SK-N-SH (cell line): Measurements from ENCODE around the gene PLCB1. TPM values are rescaled to one million over a fixed set of nuclear protein-coding genes. Genes with fewer than 3 reads are reported as not detected.

Experiments
- CTCF ChIA-PET: fragments of 300-600, 350-600 bp; formaldehyde crosslinking; extraction: SDS; loops from one replicate; lab custom pipeline; 2021; lab: Yijun Ruan, JAX
- POLR2A ChIA-PET: fragments of 350-600 bp; sonication (Branson Sonifier 250); formaldehyde crosslinking; extraction: SDS; loops from one replicate; lab custom pipeline; 2020; ENCODE audit warnings: antibody characterized with exemption, inconsistent platforms; lab: Yijun Ruan, JAX
- DNase-seq: peaks from one replicate; pipeline ENCODE4 v3.0.0; 2012
- H2AFZ ChIP-seq: fragments of 200-600 bp; sonication (generic); 2 replicates; pipeline ENCODE4 v1.8.1; 2016; ENCODE audit warnings: antibody characterized with exemption, mild to moderate bottlenecking, low read depth
- H3F3A ChIP-seq: fragments of 200-600 bp; sonication (generic); replicated peaks from 2 replicates; pipeline ENCODE3; 2016; ENCODE audit warnings: antibody characterized with exemption, mild to moderate bottlenecking; ENCODE audit not compliant: insufficient read depth
- H3K27ac ChIP-seq, 2 experiments: fragments of 200-500 bp in 1 of 2; fragments of 200-600 bp in 1 of 2; sonication (Bioruptor generic) in 1 of 2; sonication (generic), shearing (Covaris generic) in 1 of 2; 2 replicates each; pipeline versions ENCODE4 v1.5.1 to v1.6.1; 2014 to 2016; ENCODE audit warnings: low read depth in 2 of 2, inconsistent platforms in 1 of 2, low read length in 1 of 2, mild to moderate bottlenecking in 1 of 2, mixed read lengths in 1 of 2
- H3K27me3 ChIP-seq: fragments of 200-600 bp; sonication (generic), shearing (Covaris generic); 2 replicates; pipeline ENCODE4 v1.6.1; 2016; ENCODE audit warnings: mixed run types; ENCODE audit not compliant: insufficient read depth
- H3K36me3 ChIP-seq, 2 experiments: fragments of 200-500 bp in 1 of 2; fragments of 200-600 bp in 1 of 2; sonication (Bioruptor generic) in 1 of 2; sonication (generic) in 1 of 2; replicated peaks in 1 of 2; 2 replicates each; pipeline versions ENCODE3 to v1.5.1; 2014 to 2016; ENCODE audit warnings: low read length in 1 of 2, mild to moderate bottlenecking in 1 of 2; ENCODE audit not compliant: insufficient read depth in 2 of 2, control insufficient read depth in 1 of 2
- H3K4me1 ChIP-seq, 2 experiments: fragments of 200-500 bp in 1 of 2; fragments of 200-600 bp in 1 of 2; sonication (Bioruptor generic) in 1 of 2; sonication (generic), shearing (Covaris generic) in 1 of 2; 2 replicates each; pipeline versions ENCODE4 v1.5.1 to v1.6.1; 2014 to 2016; ENCODE audit warnings: low read depth in 1 of 2, low read length in 1 of 2, mixed run types in 1 of 2; ENCODE audit not compliant: insufficient read depth in 2 of 2, control insufficient read depth in 1 of 2
- H3K4me2 ChIP-seq: fragments of 200-600 bp; sonication (generic), shearing (Covaris generic); 2 replicates; pipeline ENCODE4 v1.6.1; 2017; ENCODE audit warnings: mixed run types
- H3K4me3 ChIP-seq, 2 experiments: fragments of 200-500 bp in 1 of 2; fragments of 200-600 bp in 1 of 2; sonication (Bioruptor generic) in 1 of 2; sonication (generic), shearing (Covaris generic) in 1 of 2; 2 replicates each; pipeline versions ENCODE4 v1.5.1 to v1.8.1; 2014 to 2016; ENCODE audit warnings: low read depth in 2 of 2, inconsistent platforms in 1 of 2, low read length in 1 of 2, mild to moderate bottlenecking in 1 of 2, mixed read lengths in 1 of 2, moderate library complexity in 1 of 2
- H3K79me2 ChIP-seq: fragments of 200-600 bp; sonication (generic); 2 replicates; pipeline ENCODE4 v1.8.1; 2017; ENCODE audit warnings: mild to moderate bottlenecking; ENCODE audit not compliant: insufficient read depth
- H3K9ac ChIP-seq: fragments of 200-600 bp; sonication (generic); 2 replicates; pipeline ENCODE4 v1.6.1; 2017; ENCODE audit warnings: mixed run types
- H3K9me2 ChIP-seq: fragments of 200-600 bp; sonication (generic); 2 replicates; pipeline ENCODE4 v1.6.1; 2017; ENCODE audit warnings: mixed run types
- H3K9me3 ChIP-seq: fragments of 200-600 bp; sonication (generic); 2 replicates; pipeline ENCODE4 v1.6.1; 2017; ENCODE audit warnings: mixed run types, mild to moderate bottlenecking, moderate library complexity
- H4K20me1 ChIP-seq: fragments of 200-600 bp; sonication (generic); 2 replicates; pipeline ENCODE4 v1.6.1; 2017; ENCODE audit warnings: mild to moderate bottlenecking, mixed run types; ENCODE audit not compliant: insufficient read depth
- FOSL2 ChIP-seq: IDR thresholded peaks from 2 replicates; pipeline ENCODE4 v1.4.0; 2012; ENCODE audit warnings: low read depth, mild to moderate bottlenecking, moderate library complexity, borderline replicate concordance
- GABPA ChIP-seq: IDR thresholded peaks from 2 replicates; pipeline ENCODE4 v1.4.0; 2012; ENCODE audit warnings: low read depth, mild to moderate bottlenecking
- IRF3 ChIP-seq: fragments of 150-350 bp; IDR thresholded peaks from 2 replicates; pipeline ENCODE4 v1.6.1; 2016; ENCODE audit warnings: mild to moderate bottlenecking, low read depth, low read length
- JUND ChIP-seq: IDR thresholded peaks from 2 replicates; pipeline ENCODE4 v1.4.0; 2012
- MEF2A ChIP-seq: IDR thresholded peaks from 2 replicates; pipeline ENCODE4 v1.4.0; 2012; ENCODE audit warnings: low read depth, borderline replicate concordance
- MXI1 ChIP-seq: IDR thresholded peaks from 2 replicates; pipeline ENCODE4 v1.6.1; 2012; ENCODE audit warnings: mild to moderate bottlenecking, low read depth, low read length, improper control_type of control experiment
- NFIC ChIP-seq: IDR thresholded peaks from 2 replicates; pipeline ENCODE4 v1.4.0; 2012; ENCODE audit warnings: borderline replicate concordance
- POLR2AphosphoS5 ChIP-seq: IDR thresholded peaks from 2 replicates; pipeline ENCODE4 v1.6.1; 2012; ENCODE audit warnings: low read depth, low read length
- RAD21 ChIP-seq: IDR thresholded peaks from 2 replicates; pipeline ENCODE4 v1.6.1; 2012; ENCODE audit warnings: mild to moderate bottlenecking, low read length
- RCOR1 ChIP-seq: fragments of 150-350 bp; IDR thresholded peaks from 2 replicates; pipeline ENCODE4 v1.6.1; 2017; ENCODE audit warnings: antibody characterized with exemption, low read length
- RXRA ChIP-seq: IDR thresholded peaks from 2 replicates; pipeline ENCODE4 v1.4.0; 2012; ENCODE audit warnings: low read depth, mild to moderate bottlenecking, borderline replicate concordance
- SIN3A ChIP-seq: IDR thresholded peaks from 2 replicates; pipeline ENCODE4 v1.6.1; 2012; ENCODE audit warnings: low read depth, mild to moderate bottlenecking, low read length, moderate library complexity, borderline replicate concordance
- SMC3 ChIP-seq: IDR thresholded peaks from 2 replicates; pipeline ENCODE4 v1.6.1; 2012; ENCODE audit warnings: low read depth, low read length, improper control_type of control experiment
- TCF12 ChIP-seq: IDR thresholded peaks from 2 replicates; pipeline ENCODE4 v1.4.0; 2012
- TEAD4 ChIP-seq: IDR thresholded peaks from 2 replicates; pipeline ENCODE4 v1.4.0; 2012; ENCODE audit warnings: mild to moderate bottlenecking, borderline replicate concordance; ENCODE audit not compliant: insufficient read depth
- whole genome bisulfite sequencing: methylation state at CpG from one replicate; pipeline ENCODE4 v1.1.6; 2017; ENCODE audit warnings: low lambda C conversion rate; 5-methylcytosine and 5-hydroxymethylcytosine counted together
- polyA plus RNA-seq, 3 experiments: library from polyadenylated mRNA; depleted of rRNA; stranded (reverse); fragments of >200 nt; gene quantifications; 2 replicates each; pipeline ENCODE4 v1.2.3, GENCODE V29; 2012
- TF ChIP-seq, protein P1 (sequence below): IDR thresholded peaks from 2 replicates; pipeline ENCODE4 v1.4.0; 2012; ENCODE audit warnings: low read depth, borderline replicate concordance

PLCB1 gene
- polyA plus RNA-seq, 1 of the 3 experiments (the other 2 are of a cell fraction) = 10.5 TPM

- ChIA-PET CTCF (interaction anchor here (0.6 to 2.5 kb wide), 2 partner anchors 95 to 505 kb away, joined by 3 to 26 read pairs; no protein-coding TSS in a partner anchor), POLR2A (no interaction called here)
- no peaks in the 10 kb centered on the region for H4K20me1 ChIP-seq
- H2AFZ ChIP-seq = no peak overlapping the region
- no peak for TF ChIP-seq JUND
- TF ChIP-seq TCF12 = no peak
- TF ChIP-seq POLR2AphosphoS5 = no peak
- TF ChIP-seq RXRA = no peak
- no peak for TF ChIP-seq IRF3
- 0 out of 2 replicates have a peak, but pooled peaks have one; percentile 8 for TF ChIP-seq FOSL2
- H3K36me3 ChIP-seq = no peaks in the 10 kb centered on the region
- H3K27me3 ChIP-seq = no peaks in the 10 kb centered on the region
- peaks cover 3 to 12% of the 10 kb centered on the region in 2 experiments for H3K4me1 ChIP-seq
- no peak overlapping the region for H3K4me2 ChIP-seq
- H3K9me2 ChIP-seq = no peaks in the 10 kb centered on the region
- H3K79me2 ChIP-seq = no peaks in the 10 kb centered on the region
- H3K27ac ChIP-seq = no peak overlapping the region
- H3K9me3 ChIP-seq = no peaks in the 10 kb centered on the region
- no peak overlapping the region for H3K4me3 ChIP-seq
- H3K9ac ChIP-seq = no peak overlapping the region
- H3F3A ChIP-seq = peaks cover 9% of the 10 kb centered on the region
- DNase-seq = no peak
Measured at GRCh38 chr20:8855315-8855714, 723.2 kb downstream of the PLCB1 start.

DNA sequence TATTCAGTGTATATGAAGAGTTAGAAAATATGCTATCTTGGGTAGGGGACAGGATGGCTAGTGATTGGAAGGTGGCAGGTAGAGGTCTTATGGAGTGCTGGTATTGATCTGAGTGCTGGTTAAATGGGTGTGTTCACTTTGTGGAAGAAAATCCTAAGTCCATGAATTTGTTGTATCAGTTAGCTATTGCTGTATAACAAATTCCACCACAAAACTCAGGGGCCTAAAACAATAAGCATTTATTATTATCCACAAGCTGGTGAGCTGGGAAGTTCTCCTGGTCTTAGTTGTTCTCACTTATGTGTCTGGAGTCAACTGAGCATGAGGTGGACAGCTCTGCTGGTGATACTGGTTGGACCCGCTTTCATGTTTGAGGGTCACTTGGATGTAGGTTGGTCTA is 724.6 kb downstream of the PLCB1 start:
- TF ChIP-seq IRF3 (no peak), GABPA (no peak), RCOR1 (no peak), SIN3A (no peak), TEAD4 (no peak), RAD21 (no peak), SMC3 (no peak), MEF2A (no peak), TCF12 (no peak), MXI1 (no peak), NFIC (no peak)
- TF ChIP-seq, protein P1, sequence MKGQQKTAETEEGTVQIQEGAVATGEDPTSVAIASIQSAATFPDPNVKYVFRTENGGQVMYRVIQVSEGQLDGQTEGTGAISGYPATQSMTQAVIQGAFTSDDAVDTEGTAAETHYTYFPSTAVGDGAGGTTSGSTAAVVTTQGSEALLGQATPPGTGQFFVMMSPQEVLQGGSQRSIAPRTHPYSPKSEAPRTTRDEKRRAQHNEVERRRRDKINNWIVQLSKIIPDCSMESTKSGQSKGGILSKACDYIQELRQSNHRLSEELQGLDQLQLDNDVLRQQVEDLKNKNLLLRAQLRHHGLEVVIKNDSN = no peak
- Histone ChIP-seq H3K79me2 (no peaks in the 10 kb centered on the region), H3K27me3 (no peaks in the 10 kb centered on the region), H3K4me1 (peaks cover 3 to 17% of the 10 kb centered on the region in 2 experiments), H3K4me3 (no peak overlapping the region), H3K9ac (no peak overlapping the region), H4K20me1 (no peaks in the 10 kb centered on the region), H3F3A (peaks cover 9% of the 10 kb centered on the region), H2AFZ (no peak overlapping the region), H3K9me3 (no peaks in the 10 kb centered on the region), H3K36me3 (no peaks in the 10 kb centered on the region), H3K9me2 (no peaks in the 10 kb centered on the region), H3K4me2 (no peak overlapping the region), H3K27ac (no peak overlapping the region)
- POLR2A ChIA-PET = no interaction called here
- 100% methylated on average over 1 of the region's 1 CpG for WGBS
- CTCF ChIA-PET = interaction anchor here (1.7 kb wide), 1 partner anchor 503 kb away, joined by 4 read pairs; no protein-coding TSS in a partner anchor
- DNase-seq = no peak
